PFSK-1 (cell line): Measurements from ENCODE around the gene C1QTNF3.

ENCODE experiments used
- FOXP2 ChIP-seq: optimal IDR thresholded peaks from 2 replicates; pipeline ENCODE3; 2011; ENCODE audit warnings: borderline replicate concordance, control low read depth, inconsistent platforms; ENCODE audit not compliant: insufficient read depth; ENCODE audit errors: extremely low read length, extremely low read depth
- POLR2AphosphoS5 ChIP-seq: IDR thresholded peaks from 2 replicates; pipeline ENCODE4 v1.6.1; 2012; ENCODE audit warnings: low read depth, mild to moderate bottlenecking, control low read depth, low read length, moderate library complexity
- REST ChIP-seq, 2 experiments: IDR thresholded peaks; 2 replicates each; pipeline versions ENCODE4 v1.6.1 to v1.8.0; 2011 to 2012; ENCODE audit warnings: low read depth in 2 of 2, low read length in 2 of 2, control low read depth in 1 of 2, inconsistent platforms in 1 of 2, mild to moderate bottlenecking in 1 of 2, moderate library complexity in 1 of 2; ENCODE audit not compliant: insufficient read depth in 1 of 2
- SIN3A ChIP-seq: IDR thresholded peaks from 2 replicates; pipeline ENCODE4 v1.6.1; 2012; ENCODE audit warnings: mild to moderate bottlenecking, low read length, moderate library complexity, borderline replicate concordance; ENCODE audit not compliant: insufficient read depth
- TAF1 ChIP-seq: IDR thresholded peaks from 2 replicates; pipeline ENCODE4 v1.6.1; 2012; ENCODE audit warnings: low read length, control low read depth, borderline replicate concordance; ENCODE audit not compliant: insufficient read depth

DNA sequence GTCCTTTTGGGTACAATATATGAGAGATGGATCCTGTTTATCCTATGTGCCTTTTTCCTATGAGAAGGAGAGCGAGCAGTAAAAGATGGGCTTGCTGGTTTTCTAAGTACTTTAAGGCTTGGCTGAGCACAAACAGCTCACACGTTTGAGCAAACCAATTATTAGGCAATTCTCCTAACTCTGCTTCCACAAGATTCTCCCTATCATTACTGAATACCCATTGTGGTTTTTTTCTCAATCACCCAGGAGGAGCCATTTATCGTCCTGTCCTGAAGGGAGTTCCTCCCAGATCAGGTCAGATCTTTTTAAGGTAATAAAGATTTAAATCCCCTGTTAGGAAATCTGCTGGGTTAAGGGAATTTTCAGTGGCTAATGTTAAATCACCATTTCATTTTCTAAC, 19.4 kb upstream of the C1QTNF3 start:
- no peak for TF ChIP-seq SIN3A
- TF ChIP-seq TAF1, result no peak
- no peak for TF ChIP-seq REST (IDR thresholded peaks at IDR 0.05; ENCODE audit: insufficient read depth in 1 of 2, low read depth in 2 of 2, low read length in 2 of 2)
- TF ChIP-seq POLR2AphosphoS5, result no peak
- no peak for TF ChIP-seq FOXP2
